ENCODE data around the gene CPVL.

The CPVL gene

GRCh38 chr7:29146057-29146706 is at the start of gene CPVL:
Gene CPVL, minus strand, starts transcription at chr7:29146537. Its CDS starts 25,476 bp downstream, at chr7:29121061.
- in situ Hi-C loops (cut with MboI; ENCODE audit: low sequenced_read_pairs), result no loop called here

GRCh38 chr7:29194594-29195427 is 48.5 kb upstream of the CPVL start, which contains the start of gene CHN2:
Gene CHN2, plus strand, starts transcription at chr7:29194775.
- in situ Hi-C loops (cut with MboI; ENCODE audit: low sequenced_read_pairs), result no loop called here

- in situ Hi-C loops (cut with MboI; ENCODE audit: low sequenced_read_pairs), result no loop called here
Observed at GRCh38 chr7:29194206-29194593, 47.9 kb upstream of the CPVL start.

GRCh38 chr7:29193316-29194205 is 47.2 kb upstream of the CPVL start:
- in situ Hi-C loops (cut with MboI; ENCODE audit: low sequenced_read_pairs), result no loop called here

- in situ Hi-C loops (cut with MboI; ENCODE audit: low sequenced_read_pairs), result no loop called here
Observed at GRCh38 chr7:29192811-29193210, 46.5 kb upstream of the CPVL start.

- in situ Hi-C loops (cut with MboI; ENCODE audit: low sequenced_read_pairs), result no loop called here
Observed at GRCh38 chr7:29192323-29192722, 46.0 kb upstream of the CPVL start.

GRCh38 chr7:29190349-29191045 is 44.2 kb upstream of the CPVL start:
- in situ Hi-C loops (cut with MboI; ENCODE audit: low sequenced_read_pairs), result no loop called here

- in situ Hi-C loops (cut with MboI; ENCODE audit: low sequenced_read_pairs), result no loop called here
Observed at GRCh38 chr7:29189743-29190201, 43.4 kb upstream of the CPVL start.

GRCh38 chr7:29185613-29186012 is 39.3 kb upstream of the CPVL start:
- in situ Hi-C loops (cut with MboI; ENCODE audit: low sequenced_read_pairs), result no loop called here

GRCh38 chr7:29184599-29184998 is 38.3 kb upstream of the CPVL start:
- in situ Hi-C loops (cut with MboI; ENCODE audit: low sequenced_read_pairs), result no loop called here

GRCh38 chr7:29179115-29179514 is 32.8 kb upstream of the CPVL start:
- in situ Hi-C loops (cut with MboI; ENCODE audit: low sequenced_read_pairs), result no loop called here

GRCh38 chr7:29177963-29178600 is 31.7 kb upstream of the CPVL start:
- in situ Hi-C loops (cut with MboI; ENCODE audit: low sequenced_read_pairs), result no loop called here

GRCh38 chr7:29173458-29173857 is 27.1 kb upstream of the CPVL start:
- in situ Hi-C loops (cut with MboI; ENCODE audit: low sequenced_read_pairs), result no loop called here

- in situ Hi-C loops (cut with MboI; ENCODE audit: low sequenced_read_pairs), result no loop called here
Observed at GRCh38 chr7:29170781-29171180, 24.4 kb upstream of the CPVL start.

GRCh38 chr7:29167721-29168120 is 21.4 kb upstream of the CPVL start:
- in situ Hi-C loops (cut with MboI; ENCODE audit: low sequenced_read_pairs), result no loop called here

GRCh38 chr7:29163854-29164253 is 17.5 kb upstream of the CPVL start:
- in situ Hi-C loops (cut with MboI; ENCODE audit: low sequenced_read_pairs), result no loop called here

- in situ Hi-C loops (cut with MboI; ENCODE audit: low sequenced_read_pairs), result no loop called here
Observed at GRCh38 chr7:29162577-29162976, 16.2 kb upstream of the CPVL start.

GRCh38 chr7:29161231-29161630 is 14.9 kb upstream of the CPVL start:
- in situ Hi-C loops (cut with MboI; ENCODE audit: low sequenced_read_pairs), result no loop called here

- in situ Hi-C loops (cut with MboI; ENCODE audit: low sequenced_read_pairs), result no loop called here
Observed at GRCh38 chr7:29160080-29160479, 13.7 kb upstream of the CPVL start.

GRCh38 chr7:29158795-29159423 is 12.6 kb upstream of the CPVL start:
- in situ Hi-C loops (cut with MboI; ENCODE audit: low sequenced_read_pairs), result no loop called here

Measured in hTERT RPE-1 (cell line).